GM23248 (cell line): ENCODE results near the gene CFAP45. TPM values are rescaled to one million over a fixed set of nuclear protein-coding genes. Genes with fewer than 3 reads are reported as not detected.
"Not testable (repeated sequence)": the region's sequence is repeated elsewhere in the genome, so short reads cannot be mapped to it uniquely, and the experiment has no call there.

Source experiments
- DNase-seq: peaks from one replicate; pipeline ENCODE4 v3.0.0-alpha.2; 2015
- H2AFZ ChIP-seq: fragments of 200-600 bp; sonication (generic); 2 replicates; pipeline ENCODE4 v1.6.1; 2016; ENCODE audit warnings: antibody characterized with exemption
- H3F3A ChIP-seq: fragments of 200-600 bp; sonication (generic); 2 replicates; pipeline ENCODE4 v1.6.1; 2016; ENCODE audit warnings: mild to moderate bottlenecking, antibody characterized with exemption, mixed run types; ENCODE audit not compliant: insufficient read depth
- H3K27ac ChIP-seq: fragments of 200-600 bp; sonication (generic); 2 replicates; pipeline ENCODE4 v1.5.1; 2016; ENCODE audit warnings: mild to moderate bottlenecking
- H3K27me3 ChIP-seq: fragments of 200-600 bp; sonication (generic); replicated peaks from 2 replicates; pipeline ENCODE4 v1.6.1; 2016; ENCODE audit warnings: mild to moderate bottlenecking; ENCODE audit not compliant: insufficient read depth
- H3K36me3 ChIP-seq: fragments of 200-600 bp; sonication (generic); 2 replicates; pipeline ENCODE4 v1.6.1; 2016; ENCODE audit warnings: low read depth, mild to moderate bottlenecking
- H3K4me1 ChIP-seq: fragments of 200-600 bp; sonication (generic); 2 replicates; pipeline ENCODE4 v1.6.1; 2016; ENCODE audit warnings: mild to moderate bottlenecking; ENCODE audit not compliant: insufficient read depth
- H3K4me2 ChIP-seq: fragments of 200-600 bp; sonication (generic); one replicate; pipeline ENCODE4 v1.6.1; 2016; ENCODE audit warnings: mild to moderate bottlenecking; ENCODE audit not compliant: unreplicated experiment
- H3K4me3 ChIP-seq: fragments of 200-600 bp; sonication (generic); 2 replicates; pipeline ENCODE4 v1.5.1; 2016; ENCODE audit warnings: mild to moderate bottlenecking
- H3K79me2 ChIP-seq: fragments of 200-600 bp; sonication (generic); 2 replicates; pipeline ENCODE4 v1.6.1; 2016; ENCODE audit warnings: mild to moderate bottlenecking; ENCODE audit not compliant: insufficient read depth
- H3K9ac ChIP-seq: fragments of 200-600 bp; sonication (generic); 2 replicates; pipeline ENCODE4 v1.6.1; 2016; ENCODE audit warnings: mild to moderate bottlenecking
- H3K9me2 ChIP-seq: fragments of 200-600 bp; sonication (generic); 2 replicates; pipeline ENCODE4 v1.6.1; 2016; ENCODE audit warnings: mixed run types, mild to moderate bottlenecking, moderate library complexity; ENCODE audit not compliant: insufficient read depth
- H3K9me3 ChIP-seq: fragments of 200-600 bp; sonication (generic); one replicate; pipeline ENCODE4 v1.6.1; 2017; ENCODE audit warnings: low read depth
- H4K20me1 ChIP-seq: fragments of 200-600 bp; sonication (generic); 2 replicates; pipeline ENCODE4 v1.6.0; 2016; ENCODE audit not compliant: insufficient read depth
- EZH2 ChIP-seq: fragments of 200-600 bp; sonication (generic); IDR thresholded peaks from 2 replicates; pipeline ENCODE4 v1.6.1; 2018; ENCODE audit warnings: antibody characterized with exemption, mild to moderate bottlenecking; ENCODE audit not compliant: insufficient read depth, poor library complexity, severe bottlenecking
- EZH2phosphoT487 ChIP-seq: fragments of 200-600 bp; sonication (generic); IDR thresholded peaks from 2 replicates; pipeline ENCODE4 v1.6.1; 2018; ENCODE audit warnings: antibody characterized with exemption, moderate library complexity, mild to moderate bottlenecking, low read depth; ENCODE audit not compliant: insufficient read depth
- WGBS, 2 experiments: methylation state at CpG; one replicate each; pipeline ENCODE4 v1.1.6; 2015 to 2017; ENCODE audit warnings: low lambda C conversion rate in 2 of 2, low coverage in 1 of 2; ENCODE audit errors: missing lambda C conversion rate in 2 of 2; 5-methylcytosine and 5-hydroxymethylcytosine counted together
- in situ Hi-C: fragments of 300-500 bp; cut with MboI; formaldehyde crosslinking; loops from 2 replicates; pipeline ENCODE4 v1.15.0; 2020
- polyA plus RNA-seq: library from polyadenylated mRNA; unstranded; fragments of >200 nt; fragmentation: Nextera tagmentation; extraction: Ambion mirVana; gene quantifications from 2 replicates; pipeline ENCODE4 v1.2.1, GENCODE V29; 2016
- total RNA-seq: library from RNA; depleted of rRNA; stranded (reverse); fragments of >200 nt; shearing (Covaris generic); gene quantifications from 2 replicates; pipeline ENCODE4 v1.2.3, GENCODE V29; 2014

CFAP45 gene
- total and polyA plus RNA-seq, 2 experiments from 2014 or later: 0.51 TPM; not detected in 1

GRCh38 chr1:159902541-159902940, 2.6 kb upstream of the CFAP45 start:
- no peak for TF ChIP-seq EZH2phosphoT487
- no peak for TF ChIP-seq EZH2
- Histone ChIP-seq H3K4me3 (no peak overlapping the region), H4K20me1 (no peaks in the 10 kb centered on the region), H3K9me3 (no peaks in the 10 kb centered on the region), H3K4me2 (no peak overlapping the region), H3K36me3 (no peaks in the 10 kb centered on the region), H3K27me3 (no peaks in the 10 kb centered on the region), H3K9ac (no peak overlapping the region), H3K9me2 (no peaks in the 10 kb centered on the region), H2AFZ (no peak overlapping the region), H3K79me2 (no peaks in the 10 kb centered on the region), H3K27ac (no peak overlapping the region), H3K4me1 (no peaks in the 10 kb centered on the region), H3F3A (no peaks in the 10 kb centered on the region)
- in situ Hi-C loops: no loop called here
- WGBS, 2 experiments: 84 to 87% methylated on average over 3 of the region's 3 CpGs
- no peak for DNase-seq

GRCh38 chr1:159900755-159901360, 893 bp upstream of the CFAP45 start:
- no peaks in the 10 kb centered on the region for H3K36me3 ChIP-seq
- H2AFZ ChIP-seq: no peak overlapping the region
- no peak for DNase-seq
- H3K27ac ChIP-seq: no peak overlapping the region
- TF ChIP-seq EZH2 (no peak), EZH2phosphoT487 (no peak)
- H3K9me2 ChIP-seq: no peaks in the 10 kb centered on the region
- no peaks in the 10 kb centered on the region for H3K79me2 ChIP-seq
- in situ Hi-C loops: no loop called here
- H3K9ac ChIP-seq: no peak overlapping the region
- no peaks in the 10 kb centered on the region for H3K4me1 ChIP-seq
- H3K4me2 ChIP-seq: no peak overlapping the region
- WGBS, 2 experiments: 77 to 87% methylated on average over 2 of the region's 2 CpGs
- no peaks in the 10 kb centered on the region for H3K9me3 ChIP-seq
- H3F3A ChIP-seq: no peaks in the 10 kb centered on the region
- no peak overlapping the region for H3K4me3 ChIP-seq
- H4K20me1 ChIP-seq: no peaks in the 10 kb centered on the region
- H3K27me3 ChIP-seq: no peaks in the 10 kb centered on the region

GRCh38 chr1:159899634-159900033, 331 bp downstream of the CFAP45 start:
- WGBS, 2 experiments: 81 to 86% methylated on average over 10 to 14 of the region's 15 CpGs

GRCh38 chr1:159898527-159898926, 1.4 kb downstream of the CFAP45 start:
- in situ Hi-C loops: loop anchor here (10.0 kb wide), 1 partner anchor 734 kb away; no protein-coding TSS in a partner anchor
- 83 to 92% methylated on average over 3 of the region's 3 CpGs for whole genome bisulfite sequencing, 2 experiments

More at GRCh38 chr1:159899634-159900033, 331 bp downstream of the CFAP45 start:
- not testable (repeated sequence) for H3K4me2 ChIP-seq, H3K4me1 ChIP-seq, H2AFZ ChIP-seq, H4K20me1 ChIP-seq, H3K27me3 ChIP-seq, H3K27ac ChIP-seq, H3K36me3 ChIP-seq, H3K79me2 ChIP-seq, H3K4me3 ChIP-seq, DNase-seq, H3K9me3 ChIP-seq, H3F3A ChIP-seq, H3K9me2 ChIP-seq
- H3K9ac ChIP-seq: peak overlapping the region; percentile 49; the same call in 1 of the 2 replicates
- in situ Hi-C loops: loop anchor here (10.0 kb wide), 1 partner anchor 735 kb away; no protein-coding TSS in a partner anchor

More at GRCh38 chr1:159898527-159898926, 1.4 kb downstream of the CFAP45 start:
- H3K4me1 ChIP-seq: no peaks in the 10 kb centered on the region
- no peak for DNase-seq
- H3K36me3 ChIP-seq: no peaks in the 10 kb centered on the region
- H3K27me3 ChIP-seq: no peaks in the 10 kb centered on the region
- H3K79me2 ChIP-seq: no peaks in the 10 kb centered on the region
- no peak overlapping the region for H3K27ac ChIP-seq
- no peak overlapping the region for H3K4me3 ChIP-seq
- TF ChIP-seq EZH2phosphoT487: no peak
- TF ChIP-seq EZH2: no peak
- no peaks in the 10 kb centered on the region for H3F3A ChIP-seq
- H3K9me2 ChIP-seq: no peaks in the 10 kb centered on the region
- H3K4me2 ChIP-seq: no peak overlapping the region
- no peak overlapping the region for H2AFZ ChIP-seq
- H3K9me3 ChIP-seq: no peaks in the 10 kb centered on the region
- H4K20me1 ChIP-seq: no peaks in the 10 kb centered on the region
- no peak overlapping the region for H3K9ac ChIP-seq
